Sciatic nerve (tissue), 2 donors: ENCODE data around the gene ATAD1. TPM values are rescaled to one million over a fixed set of nuclear protein-coding genes. Genes with fewer than 3 reads are reported as not detected.
"Not testable (repeated sequence)": the region's sequence is repeated elsewhere in the genome, so short reads cannot be mapped to it uniquely, and the experiment has no call there.

Experiments
- ATAC-seq: fragments of 200-7000 bp; cut with Tn5 transposase; one replicate; pipeline ENCODE4 v1.9.1; 2020; ENCODE audit warnings: mild to moderate bottlenecking, moderate library complexity
- DNase-seq: peaks from one replicate; pipeline ENCODE4 v3.0.0-alpha.2; 2020; ENCODE audit warnings: low spot score
- intact Hi-C: fragments of 100-400 bp; cut with DNase I; formaldehyde crosslinking; loops from one replicate; pipeline ENCODE4 v1.14.2; 2022
- total RNA-seq: library from RNA; stranded (reverse); fragmentation: NEBNext Ultra II Directional; extraction: Animal tissue kit (Norgen Biotek cat#: 25700); gene quantifications from one replicate; pipeline ENCODE4 v1.2.1, GENCODE V29; 2021
- donor health status: DM: no; HTN: no; CAD: no.
- donor health status: DM: no; HTN: no; CAD: no.

ATAD1 gene
- total RNA-seq, 1 donor from 2014 or later: 59.5 TPM

DNA sequence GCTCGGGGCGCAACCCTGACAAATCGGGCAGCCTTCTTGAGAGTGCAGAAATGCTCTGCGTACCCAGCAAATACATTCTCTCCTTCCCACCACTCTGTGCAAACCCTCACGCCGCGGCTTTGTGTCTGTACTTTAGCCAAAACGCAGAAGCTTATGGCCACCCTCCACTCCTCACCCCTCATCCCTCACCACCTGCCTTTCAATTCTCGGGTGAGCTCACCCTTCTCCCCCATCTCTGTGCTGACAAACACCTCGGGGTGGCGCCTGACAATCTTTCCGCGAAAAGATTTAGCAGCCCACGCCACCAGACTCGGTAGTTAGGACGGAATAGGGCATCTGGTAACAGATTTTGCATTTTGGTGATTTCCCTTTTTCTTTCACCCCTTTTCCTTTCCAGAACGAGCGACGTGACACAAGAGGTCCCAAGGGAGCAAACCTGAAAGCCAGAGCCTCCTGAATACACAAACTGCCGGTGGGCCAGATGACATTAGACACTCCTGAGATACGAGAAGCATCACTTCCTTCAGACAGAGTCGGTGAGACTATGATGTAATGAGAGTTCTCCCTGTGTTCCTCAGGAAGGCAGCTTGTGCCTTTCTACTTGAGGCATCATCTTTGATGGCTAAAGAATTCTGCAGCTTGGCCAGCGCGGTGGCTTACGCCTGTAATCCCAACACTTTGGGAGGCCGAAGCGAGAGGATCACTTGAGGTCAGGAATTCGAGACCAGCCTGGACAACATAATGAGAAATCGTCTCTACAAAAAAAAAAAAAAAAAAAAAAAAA is 671 bp upstream of the ATAD1 start:
- intact Hi-C loops: no loop called here
- peak; percentile 52 for ATAC-seq
- DNase-seq: peak; percentile 53

- DNase-seq (no peak), ATAC-seq (no peak)
Measured at GRCh38 chr10:87816898-87817608, 973 bp downstream of the ATAD1 start.

DNA sequence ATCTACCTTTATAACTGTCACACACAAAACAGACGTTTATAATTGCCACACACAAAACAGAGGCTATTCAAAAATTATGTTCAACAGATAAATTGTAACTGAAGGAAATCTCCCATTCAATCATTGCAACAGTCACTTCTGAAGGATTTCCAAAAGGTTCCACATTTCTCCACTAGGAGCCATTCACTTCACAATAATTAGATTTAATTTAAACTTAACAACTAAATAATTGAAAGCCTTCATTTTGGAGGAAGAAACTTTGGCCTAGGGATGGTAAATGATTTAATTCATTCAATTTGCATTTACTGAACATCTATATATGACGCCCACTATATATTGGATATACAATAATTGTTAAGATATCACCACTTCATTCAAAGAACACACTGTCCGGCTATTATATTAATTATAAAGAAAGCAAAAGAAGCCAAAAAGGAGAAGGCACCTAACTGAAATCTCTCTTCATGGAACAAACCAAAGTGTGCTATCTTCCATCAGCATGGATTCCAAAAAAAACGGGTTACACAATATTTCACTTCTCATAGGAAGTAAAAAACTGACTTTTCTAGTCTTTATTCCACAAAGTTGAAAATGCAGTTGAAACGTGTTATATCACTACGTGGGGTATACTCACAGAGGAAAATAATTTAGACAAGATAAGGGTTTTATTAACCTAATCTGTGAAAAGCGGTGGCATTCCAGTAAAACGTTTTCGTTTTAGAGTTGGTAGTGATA is 1.7 kb downstream of the ATAD1 start:
- no peak for ATAC-seq
- intact Hi-C loops: no loop called here
- no peak for DNase-seq

More at GRCh38 chr10:87816898-87817608, 973 bp downstream of the ATAD1 start:
- intact Hi-C loops: no loop called here

DNA sequence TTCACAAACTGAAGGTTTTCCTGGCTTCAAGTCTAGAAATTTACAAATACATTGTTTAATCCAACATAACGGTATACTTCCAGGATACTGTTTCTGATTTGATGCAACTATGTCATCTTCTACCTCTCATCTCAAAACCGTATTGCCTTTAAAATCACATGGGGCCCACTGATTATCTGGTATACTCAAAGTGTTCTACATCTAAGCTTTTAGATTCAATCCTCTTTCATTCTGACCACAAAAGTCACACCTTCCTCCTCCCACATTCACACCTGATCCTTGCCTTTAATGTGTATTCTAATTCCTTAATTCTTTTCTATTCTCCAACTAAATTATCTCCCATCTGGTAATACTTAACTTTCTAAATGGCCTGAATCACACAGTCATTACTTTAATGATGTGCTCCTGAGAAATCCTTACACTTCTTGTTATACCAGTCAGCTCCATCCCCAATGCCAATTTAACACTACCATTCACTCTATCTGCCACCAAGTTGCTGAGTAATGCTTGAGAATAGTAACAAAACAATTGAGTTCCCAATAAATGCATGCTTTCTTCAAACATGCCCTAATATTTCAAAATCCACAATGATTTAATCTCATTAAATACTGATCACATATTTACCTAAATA is 13.0 kb downstream of the ATAD1 start:
- ATAC-seq (no peak), DNase-seq (no peak)
- intact Hi-C loops: no loop called here

DNA sequence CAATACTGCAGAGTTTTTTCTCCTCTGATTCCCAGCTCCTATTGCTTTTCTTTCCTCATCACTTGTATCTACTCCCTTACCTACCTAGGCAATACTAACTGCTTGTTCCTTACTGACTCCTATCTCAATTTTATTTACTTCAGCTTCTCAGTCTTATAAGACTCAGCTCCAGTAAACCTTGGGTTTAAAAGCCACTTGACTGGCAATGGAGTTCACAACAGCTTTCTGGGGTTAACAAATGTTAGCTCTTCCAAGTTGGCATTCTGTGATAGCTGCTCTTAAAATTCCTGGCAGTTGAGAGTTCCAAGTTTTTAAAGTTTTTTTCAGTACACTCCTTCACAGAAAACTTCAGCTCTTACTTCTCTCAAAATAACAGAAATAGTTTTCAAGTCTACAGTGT is 14.2 kb downstream of the ATAD1 start:
- intact Hi-C loops: no loop called here
- ATAC-seq (no peak), DNase-seq (no peak)

GRCh38 chr10:87803328-87803727 is 14.7 kb downstream of the ATAD1 start:
- ATAC-seq (no peak), DNase-seq (no peak)
- intact Hi-C loops: no loop called here

DNA sequence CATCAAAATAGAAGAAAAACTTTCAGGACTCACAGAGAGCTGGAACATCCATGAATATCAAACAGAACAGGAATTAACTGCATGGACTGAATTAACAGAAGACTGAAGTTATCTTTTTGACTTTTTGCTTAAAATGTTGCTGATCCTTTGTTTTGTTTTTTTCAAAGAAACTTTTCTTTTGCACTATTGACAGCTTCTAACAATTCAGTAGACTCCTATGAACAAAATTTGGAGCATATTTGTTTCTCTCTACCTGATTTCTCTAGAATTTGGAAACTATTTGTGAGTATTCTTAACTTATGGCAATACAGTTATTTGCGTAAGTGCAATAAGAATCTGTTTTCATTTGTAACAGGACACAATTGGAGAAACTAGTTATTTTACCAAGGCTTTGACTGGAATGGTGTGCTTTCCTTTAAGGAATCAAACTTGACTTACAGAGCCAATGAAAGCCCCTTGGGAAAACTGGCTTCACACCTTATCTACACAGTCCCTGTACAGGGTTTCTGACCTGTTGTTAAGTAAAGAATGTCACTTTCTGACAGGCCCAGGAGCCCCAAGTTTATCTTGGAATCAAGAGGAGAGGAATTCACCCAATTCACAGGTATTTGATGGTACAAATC is 16.1 kb downstream of the ATAD1 start:
- intact Hi-C loops, DNase-seq, ATAC-seq: not testable (repeated sequence)

DNA sequence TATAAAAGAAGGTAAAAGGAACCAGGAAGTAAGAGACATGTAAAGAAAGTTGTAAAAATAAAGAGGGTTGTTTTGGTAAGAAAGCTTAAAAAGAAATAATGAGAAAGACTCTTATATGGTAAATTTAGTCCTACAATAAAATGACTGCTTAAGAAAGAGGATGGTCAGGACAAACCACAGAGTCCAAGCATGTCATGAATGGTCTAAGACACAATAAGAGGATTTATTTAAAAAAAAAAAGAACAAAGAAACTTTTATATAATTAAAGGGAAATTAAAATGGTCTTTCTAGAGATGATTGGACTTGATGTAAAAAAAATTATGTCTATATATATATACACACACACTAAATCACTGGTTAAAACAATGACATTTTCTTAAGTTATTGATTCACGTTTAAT is 18.2 kb downstream of the ATAD1 start:
- intact Hi-C loops: no loop called here

GRCh38 chr10:87798082-87798481 is 19.9 kb downstream of the ATAD1 start:
- intact Hi-C loops: no loop called here
- no peak for ATAC-seq

More for the DNA sequence above, 18.2 kb downstream of the ATAD1 start:
- no peak for DNase-seq
- ATAC-seq: no peak

GRCh38 chr10:87794285-87794684 is 23.7 kb downstream of the ATAD1 start:
- no peak for ATAC-seq
- no peak for DNase-seq
- intact Hi-C loops: no loop called here

More at GRCh38 chr10:87798082-87798481, 19.9 kb downstream of the ATAD1 start:
- DNase-seq: no peak

GRCh38 chr10:87790185-87790584 is 27.8 kb downstream of the ATAD1 start:
- ATAC-seq (no peak), DNase-seq (no peak)
- intact Hi-C loops: no loop called here

GRCh38 chr10:87786421-87786820 is 31.6 kb downstream of the ATAD1 start:
- DNase-seq (no peak), ATAC-seq (no peak)
- intact Hi-C loops: no loop called here

DNA sequence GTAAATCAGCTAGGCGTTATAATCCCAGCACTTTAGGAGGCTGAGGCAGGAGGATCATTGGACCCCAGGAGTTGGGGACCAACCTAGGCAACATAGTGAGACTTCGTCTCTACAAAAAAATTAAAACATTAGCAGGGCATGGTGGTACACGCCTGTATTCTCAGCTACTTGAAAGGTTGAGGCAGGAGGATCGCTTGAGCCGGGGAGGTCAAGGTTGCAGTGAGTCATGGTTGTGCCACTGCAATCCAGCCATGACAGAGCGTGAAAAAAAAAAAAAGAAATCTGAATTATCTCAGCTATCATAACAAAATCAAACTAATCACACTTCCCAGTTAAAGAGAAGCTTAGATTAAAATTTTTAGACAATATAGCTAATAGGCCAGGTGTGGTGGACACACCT is 35.3 kb downstream of the ATAD1 start:
- intact Hi-C loops: no loop called here
- no peak for DNase-seq
- ATAC-seq: no peak

DNA sequence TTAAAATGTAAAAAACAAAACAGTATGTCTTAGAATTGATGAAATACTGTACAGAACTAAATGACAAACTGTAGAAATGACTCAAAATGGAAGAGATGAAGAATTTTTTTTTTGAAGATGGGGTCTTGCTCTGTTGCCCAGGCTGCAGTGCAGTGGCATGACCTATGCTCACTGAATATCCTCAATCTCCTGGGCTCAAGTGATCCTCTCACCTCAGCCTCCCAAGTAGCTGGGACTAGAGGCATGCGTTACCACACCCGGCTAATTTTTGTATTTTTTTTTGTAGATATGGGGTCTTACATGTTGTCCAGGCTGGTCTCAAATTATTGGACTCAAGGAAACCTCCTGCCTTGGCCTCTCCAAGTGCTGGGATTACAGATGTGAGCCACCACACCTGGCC is 36.5 kb downstream of the ATAD1 start:
- ATAC-seq (no peak), DNase-seq (no peak)
- intact Hi-C loops: no loop called here

DNA sequence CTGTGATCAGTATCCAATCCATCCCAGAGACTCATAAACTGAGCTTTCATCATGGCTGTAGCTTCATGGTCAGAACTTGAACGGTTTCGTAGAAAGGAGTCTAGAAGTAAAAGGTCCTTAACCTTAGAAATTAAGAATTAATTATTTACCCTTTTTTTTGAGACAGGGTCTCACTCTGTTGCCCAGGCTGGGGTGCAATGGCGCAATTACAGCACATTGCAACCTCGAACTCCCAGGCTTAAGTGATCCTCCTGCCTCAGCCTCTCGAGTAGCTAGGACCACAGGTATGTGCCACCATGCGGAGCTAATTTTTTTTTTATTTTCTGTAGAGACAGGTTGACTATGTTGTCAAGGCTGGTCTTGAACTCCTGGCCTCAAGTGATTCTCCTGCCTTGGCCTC is 41.7 kb downstream of the ATAD1 start:
- DNase-seq (no peak), ATAC-seq (no peak)
- intact Hi-C loops: no loop called here

DNA sequence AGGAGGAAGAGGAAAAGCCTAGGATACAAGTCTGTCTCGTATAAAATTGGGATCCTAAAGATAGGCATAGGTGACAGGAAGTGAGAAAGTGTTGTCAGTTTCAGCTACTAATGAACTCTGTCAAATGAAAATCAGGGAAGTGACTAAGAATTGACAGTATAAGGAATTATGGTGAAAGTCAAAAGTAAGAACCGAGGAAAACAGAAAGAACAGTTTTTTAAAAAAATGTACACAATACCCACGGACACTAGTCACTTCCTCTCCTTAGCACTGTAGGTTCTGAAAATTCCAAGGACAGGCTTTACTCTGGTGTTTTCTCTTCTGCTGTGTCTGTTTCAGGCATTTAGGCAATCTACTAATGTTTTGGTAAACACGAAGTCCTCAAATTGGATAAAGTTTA is 42.3 kb downstream of the ATAD1 start:
- no peak for ATAC-seq
- DNase-seq: no peak
- intact Hi-C loops: no loop called here

- no peak for ATAC-seq
- no peak for DNase-seq
- intact Hi-C loops: no loop called here
Measured at GRCh38 chr10:87771871-87772500, 46.0 kb downstream of the ATAD1 start.

DNA sequence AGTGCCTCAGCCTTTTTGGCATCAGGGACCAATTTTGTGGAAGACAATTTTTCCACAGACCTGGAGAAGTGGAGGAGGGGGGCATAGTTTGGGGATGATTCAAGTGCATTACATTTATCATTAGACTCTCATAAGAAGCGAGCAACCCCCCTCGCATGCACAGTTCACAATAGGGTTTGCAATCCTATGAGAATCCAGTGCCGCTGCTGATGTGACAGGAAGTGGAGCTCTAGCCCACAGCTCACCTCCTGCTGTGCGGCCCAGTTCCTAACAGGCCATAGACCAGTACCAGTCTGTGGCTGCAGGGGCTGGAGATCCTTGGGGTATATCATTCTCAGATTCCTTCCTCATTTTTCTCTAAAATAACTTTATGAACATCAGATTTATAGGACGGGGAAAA is 50.8 kb downstream of the ATAD1 start:
- ATAC-seq (no peak), DNase-seq (no peak)
- intact Hi-C loops: no loop called here
